GM10266 (cell line): ENCODE results near the gene TMEM181.

ENCODE experiments used
- DNase-seq: peaks from one replicate; pipeline ENCODE4 v3.0.0; 2012; ENCODE audit errors: extremely low spot score
- TF ChIP-seq, protein P1 (sequence below): IDR thresholded peaks from 2 replicates; pipeline ENCODE4 v1.5.1; 2012; ENCODE audit warnings: mild to moderate bottlenecking, low read depth; ENCODE audit not compliant: control insufficient read depth, insufficient read depth; ENCODE audit errors: missing control alignments

Gene TMEM181

DNA sequence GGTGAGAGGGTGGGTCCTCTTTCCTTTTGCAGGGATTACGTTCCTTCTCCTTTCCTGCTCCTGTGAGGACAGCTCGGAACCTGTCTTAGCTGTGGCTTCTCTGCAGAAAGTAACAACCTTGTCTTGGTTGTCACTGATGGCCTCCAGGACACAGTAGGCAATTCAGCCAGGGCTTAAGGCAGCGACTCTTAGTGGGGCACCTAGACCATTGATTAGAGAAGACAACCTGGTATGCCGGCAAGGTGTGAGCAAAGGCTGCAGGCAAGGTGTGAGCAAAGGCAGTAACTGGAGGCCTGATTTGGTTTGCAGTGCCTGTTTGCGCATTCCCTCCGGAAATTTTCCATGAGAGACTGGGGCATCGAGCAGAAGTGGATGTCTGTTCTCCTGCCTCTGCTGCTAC, 47.0 kb downstream of the TMEM181 start:
- DNase-seq = no peak
- TF ChIP-seq, protein P1, sequence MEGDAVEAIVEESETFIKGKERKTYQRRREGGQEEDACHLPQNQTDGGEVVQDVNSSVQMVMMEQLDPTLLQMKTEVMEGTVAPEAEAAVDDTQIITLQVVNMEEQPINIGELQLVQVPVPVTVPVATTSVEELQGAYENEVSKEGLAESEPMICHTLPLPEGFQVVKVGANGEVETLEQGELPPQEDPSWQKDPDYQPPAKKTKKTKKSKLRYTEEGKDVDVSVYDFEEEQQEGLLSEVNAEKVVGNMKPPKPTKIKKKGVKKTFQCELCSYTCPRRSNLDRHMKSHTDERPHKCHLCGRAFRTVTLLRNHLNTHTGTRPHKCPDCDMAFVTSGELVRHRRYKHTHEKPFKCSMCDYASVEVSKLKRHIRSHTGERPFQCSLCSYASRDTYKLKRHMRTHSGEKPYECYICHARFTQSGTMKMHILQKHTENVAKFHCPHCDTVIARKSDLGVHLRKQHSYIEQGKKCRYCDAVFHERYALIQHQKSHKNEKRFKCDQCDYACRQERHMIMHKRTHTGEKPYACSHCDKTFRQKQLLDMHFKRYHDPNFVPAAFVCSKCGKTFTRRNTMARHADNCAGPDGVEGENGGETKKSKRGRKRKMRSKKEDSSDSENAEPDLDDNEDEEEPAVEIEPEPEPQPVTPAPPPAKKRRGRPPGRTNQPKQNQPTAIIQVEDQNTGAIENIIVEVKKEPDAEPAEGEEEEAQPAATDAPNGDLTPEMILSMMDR = no peak

DNA sequence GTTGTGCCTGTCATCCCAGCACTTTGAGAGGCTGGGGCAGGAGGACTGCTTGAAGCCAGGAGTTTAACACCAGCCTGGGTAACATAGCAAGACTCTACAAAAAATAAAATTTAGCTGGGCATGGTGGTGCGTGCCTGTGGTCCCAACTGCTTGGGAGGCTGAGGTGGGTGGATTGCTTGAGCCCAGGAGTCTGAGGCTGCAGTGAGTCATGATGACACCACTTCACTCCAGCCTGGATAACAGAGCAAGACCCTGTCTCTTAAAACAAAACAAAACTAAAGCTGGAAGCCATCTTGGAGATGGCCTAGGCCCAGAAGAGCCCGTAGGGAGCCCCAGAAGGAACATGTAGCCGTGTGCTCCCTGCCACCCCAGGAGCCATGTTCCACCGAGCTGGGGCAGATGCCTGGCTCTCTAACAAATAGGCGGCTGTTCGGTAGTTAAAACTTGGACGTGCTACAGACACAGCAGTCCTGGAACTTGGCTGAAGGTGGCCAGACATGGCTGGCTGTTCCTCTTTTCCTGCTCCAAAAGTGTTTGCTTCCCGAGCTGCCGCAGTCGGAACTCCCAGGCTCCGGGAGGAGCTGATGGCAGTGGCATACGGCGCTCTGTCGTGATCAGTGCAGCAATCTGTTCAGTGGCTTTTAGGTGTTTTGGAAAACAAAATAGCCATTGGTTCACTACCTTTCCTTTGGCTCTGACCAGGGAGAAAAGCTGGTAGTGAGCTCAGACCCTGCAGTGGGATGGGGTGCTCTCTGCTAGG, 47.7 kb downstream of the TMEM181 start:
- TF ChIP-seq, protein P1 = no peak
- DNase-seq = no peak

DNA sequence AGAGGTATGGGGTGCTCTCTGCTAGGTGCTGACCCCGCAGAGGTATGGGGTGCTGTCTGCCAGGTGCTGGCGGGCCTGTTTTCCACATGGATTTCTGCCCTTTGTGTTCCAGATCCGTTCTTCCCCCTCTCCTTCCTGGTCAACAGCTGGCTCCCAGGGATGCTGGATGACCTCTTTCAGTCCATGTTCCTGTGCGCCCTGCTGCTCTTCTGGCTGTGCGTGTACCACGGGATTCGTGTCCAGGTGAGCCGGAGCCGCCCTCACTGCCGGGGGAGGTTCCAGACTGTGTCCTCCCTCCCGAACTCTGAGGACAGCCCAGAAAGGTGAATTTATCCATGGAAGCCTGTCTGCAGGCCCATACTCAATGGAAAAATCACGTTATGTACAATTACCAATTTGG, 48.3 kb downstream of the TMEM181 start:
- no peak for DNase-seq
- TF ChIP-seq, protein P1 = no peak

DNA sequence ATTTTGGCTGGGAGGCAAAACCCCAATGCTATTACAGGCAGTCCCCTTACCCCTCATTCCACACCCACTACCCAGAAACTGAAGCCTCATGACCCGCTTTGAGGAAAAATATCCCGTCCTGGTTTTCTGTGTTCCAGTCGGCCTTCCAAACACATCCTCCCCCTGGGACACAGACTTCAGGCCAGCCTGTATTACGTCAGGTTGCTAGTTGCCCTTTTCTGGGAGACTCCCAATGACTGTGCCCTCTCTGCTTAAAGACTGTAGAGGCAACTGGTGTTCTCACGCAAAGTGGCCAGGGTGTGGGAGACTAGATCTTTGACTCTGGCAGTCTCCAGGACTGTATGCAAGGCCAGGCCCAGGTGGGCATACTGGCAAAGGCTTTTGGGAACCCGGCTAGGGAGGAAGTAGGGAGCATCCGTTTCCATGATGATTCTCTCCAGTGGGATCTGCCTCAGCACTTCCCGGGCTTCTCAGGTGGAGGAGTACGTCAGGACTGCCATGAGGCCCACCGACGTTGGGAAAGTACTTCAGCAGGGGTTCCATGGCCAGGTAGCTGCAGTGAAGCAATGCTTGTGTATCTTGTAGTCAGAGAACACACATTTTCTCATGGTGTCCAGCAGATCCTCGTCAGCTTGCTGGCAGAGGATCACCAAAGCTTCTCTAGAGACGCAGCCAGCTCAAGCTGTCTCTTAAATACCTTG, 49.7 kb downstream of the TMEM181 start:
- TF ChIP-seq, protein P1 = no peak
- no peak for DNase-seq

DNA sequence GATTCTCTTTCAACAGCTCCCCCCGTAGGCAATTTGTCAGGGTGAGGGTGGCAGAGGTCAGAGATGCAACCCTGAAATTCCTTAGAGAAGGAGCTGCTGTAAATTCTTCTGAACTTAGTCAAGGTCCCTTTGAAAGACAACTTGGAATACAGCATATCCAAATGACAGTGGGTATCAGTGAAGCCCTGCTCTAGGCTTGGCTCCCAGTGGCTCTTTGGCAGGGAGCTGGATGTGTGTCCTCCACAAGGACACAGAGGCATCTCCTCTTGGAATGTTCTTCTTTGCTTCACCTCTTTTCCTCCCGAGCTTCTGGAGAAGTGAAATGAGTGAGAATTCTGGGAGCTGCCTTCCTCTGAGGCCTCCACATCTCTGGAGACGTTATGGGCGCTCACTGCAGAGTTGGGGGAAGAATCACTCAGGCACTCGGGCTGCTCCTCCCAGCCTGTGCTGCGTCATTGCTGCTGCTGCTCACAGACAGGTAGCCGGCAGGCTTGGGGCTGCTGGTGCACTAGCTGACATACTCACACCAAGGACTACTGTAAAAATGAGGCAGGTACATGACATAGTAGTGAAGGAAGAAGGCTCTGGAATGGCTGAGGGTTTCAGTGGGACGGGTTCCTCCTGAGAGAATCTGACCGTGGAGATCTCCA, 50.6 kb downstream of the TMEM181 start:
- no peak for DNase-seq
- TF ChIP-seq, protein P1 = no peak

DNA sequence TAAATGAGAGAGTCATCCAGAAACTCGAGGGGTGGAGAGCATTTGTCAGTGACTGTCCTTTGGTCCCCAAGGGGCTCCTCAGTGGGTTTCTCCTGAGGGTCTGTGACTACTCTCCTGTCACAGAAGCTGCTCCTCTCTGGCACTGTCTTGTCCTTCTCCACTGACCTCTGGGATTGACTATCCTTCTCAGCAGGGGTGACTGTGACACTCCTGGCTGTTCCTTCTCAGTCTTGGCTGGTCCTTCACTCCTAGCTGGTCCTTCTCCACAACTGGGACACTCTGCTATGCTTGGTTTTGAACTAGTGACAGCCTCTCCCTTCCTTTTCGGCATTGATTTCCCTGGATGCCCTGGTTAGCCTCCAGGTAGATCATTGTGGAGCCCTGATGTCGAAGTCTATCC, 51.1 kb downstream of the TMEM181 start:
- no peak for DNase-seq
- TF ChIP-seq, protein P1 = no peak
